GM23338 (cell line): Measurements from ENCODE around the gene AP2A2. TPM values are rescaled to one million over a fixed set of nuclear protein-coding genes. Genes with fewer than 3 reads are reported as not detected.
A peak's percentile ranks its signal among the peaks of the same experiment; 100 is the strongest.

Experiments
- ATAC-seq: fragments of 200-7000 bp; cut with Tn5 transposase; 3 replicates; pipeline ENCODE4 v1.9.1; 2020
- DNase-seq: peaks from one replicate; pipeline ENCODE4 v3.0.0-alpha.2; 2015; ENCODE audit warnings: low spot score
- H2AFZ ChIP-seq: fragments of 200-600 bp; sonication (generic); 2 replicates; pipeline ENCODE4 v1.8.0; 2016; ENCODE audit warnings: antibody characterized with exemption, mild to moderate bottlenecking, moderate library complexity
- H3F3A ChIP-seq: fragments of 200-600 bp; sonication (generic); replicated peaks from 2 replicates; pipeline ENCODE4 v1.8.0; 2017; ENCODE audit warnings: antibody characterized with exemption, mixed run types, low read depth
- H3K27ac ChIP-seq: fragments of 200-600 bp; sonication (generic); 2 replicates; pipeline ENCODE4 v1.6.1; 2016; ENCODE audit warnings: low read depth
- H3K27me3 ChIP-seq: fragments of 200-600 bp; sonication (generic); 2 replicates; pipeline ENCODE4 v1.8.0; 2016; ENCODE audit warnings: mild to moderate bottlenecking, mixed run types, moderate library complexity; ENCODE audit not compliant: insufficient read depth
- H3K36me3 ChIP-seq: fragments of 200-600 bp; sonication (generic); 2 replicates; pipeline ENCODE4 v1.8.0; 2016; ENCODE audit warnings: mild to moderate bottlenecking; ENCODE audit not compliant: insufficient read depth
- H3K4me1 ChIP-seq: fragments of 200-600 bp; sonication (generic); 2 replicates; pipeline ENCODE4 v1.8.0; 2016; ENCODE audit warnings: mild to moderate bottlenecking, moderate library complexity; ENCODE audit not compliant: insufficient read depth
- H3K4me2 ChIP-seq: fragments of 200-600 bp; sonication (generic); 2 replicates; pipeline ENCODE4 v1.7.1; 2017; ENCODE audit warnings: mixed run types
- H3K4me3 ChIP-seq: fragments of 200-600 bp; sonication (generic); 2 replicates; pipeline ENCODE4 v1.6.1; 2016; ENCODE audit warnings: mixed run types
- H3K79me2 ChIP-seq: fragments of 200-600 bp; sonication (generic); replicated peaks from 2 replicates; pipeline ENCODE4 v1.8.0; 2017; ENCODE audit warnings: mild to moderate bottlenecking; ENCODE audit not compliant: insufficient read depth
- H3K9me2 ChIP-seq: fragments of 200-600 bp; sonication (generic); 2 replicates; pipeline ENCODE4 v1.8.0; 2017; ENCODE audit not compliant: insufficient read depth
- H4K20me1 ChIP-seq: fragments of 200-600 bp; sonication (generic); replicated peaks from 2 replicates; pipeline ENCODE4 v1.8.0; 2017; ENCODE audit warnings: mild to moderate bottlenecking; ENCODE audit not compliant: insufficient read depth
- H3K27ac Mint-ChIP-seq: 2 replicates; pipeline ENCODE4 v1.8.0; 2020; ENCODE audit warnings: inconsistent platforms, mild to moderate bottlenecking, moderate library complexity, mixed read lengths
- H3K27me3 Mint-ChIP-seq: 3 replicates; pipeline ENCODE4 v1.8.0; 2022; ENCODE audit warnings: low read depth, mild to moderate bottlenecking, moderate library complexity, mixed read lengths, inconsistent platforms; ENCODE audit not compliant: insufficient read depth, poor library complexity
- H3K36me3 Mint-ChIP-seq: 3 replicates; pipeline ENCODE4 v1.8.0; 2021; ENCODE audit warnings: low read depth, mild to moderate bottlenecking, inconsistent platforms, moderate library complexity, mixed read lengths
- H3K4me1 Mint-ChIP-seq: 3 replicates; pipeline ENCODE4 v1.8.0; 2020; ENCODE audit warnings: mild to moderate bottlenecking, inconsistent platforms, mixed read lengths
- H3K4me3 Mint-ChIP-seq: 3 replicates; pipeline ENCODE4 v1.8.0; 2021; ENCODE audit warnings: moderate library complexity, mild to moderate bottlenecking, inconsistent platforms, mixed read lengths
- H3K9me3 Mint-ChIP-seq: 3 replicates; pipeline ENCODE4 v1.8.0; 2020; ENCODE audit warnings: moderate library complexity, mild to moderate bottlenecking, inconsistent platforms, mixed read lengths
- EZH2phosphoT487 ChIP-seq: fragments of 200-600 bp; sonication (generic); IDR thresholded peaks from one replicate; pipeline ENCODE4 v1.8.1; 2018; ENCODE audit warnings: antibody characterized with exemption; ENCODE audit not compliant: unreplicated experiment
- NANOG ChIP-seq: IDR thresholded peaks from 2 replicates; pipeline ENCODE4 v1.6.1; 2016; ENCODE audit warnings: antibody characterized with exemption, borderline replicate concordance
- POLR2AphosphoS5 ChIP-seq: IDR thresholded peaks from 2 replicates; pipeline ENCODE4 v1.6.1; 2016; ENCODE audit warnings: antibody characterized with exemption, low read depth
- STAT1 ChIP-seq: IDR thresholded peaks from one replicate; pipeline ENCODE4 v1.6.1; 2016; ENCODE audit warnings: antibody characterized with exemption; ENCODE audit not compliant: unreplicated experiment
- ZNF331 ChIP-seq: fragments of 250-450 bp; sonication (Bioruptor Pico); IDR thresholded peaks from 2 replicates; pipeline ENCODE4 v1.5.0; 2020; ENCODE audit warnings: low read depth, mild to moderate bottlenecking, moderate library complexity
- polyA plus RNA-seq: library from polyadenylated mRNA; unstranded; fragments of >200 nt; fragmentation: Nextera tagmentation; extraction: Ambion mirVana; gene quantifications from 2 replicates; pipeline ENCODE4 v1.2.1, GENCODE V29; 2016
- total RNA-seq: library from RNA; depleted of rRNA; stranded (reverse); fragments of >200 nt; shearing (Covaris generic); gene quantifications from 2 replicates; pipeline ENCODE4 v1.2.3, GENCODE V29; 2014
- TF ChIP-seq, protein P1 (sequence below), 2 experiments: fragments of 200-600 bp in 1 of 2; sonication (generic) in 1 of 2; conservative IDR thresholded peaks; 2 replicates each; pipeline versions ENCODE4 v1.5.1 to v1.6.1; 2016 to 2017; ENCODE audit warnings: antibody characterized with exemption in 2 of 2, low read depth in 2 of 2, mild to moderate bottlenecking in 2 of 2, moderate library complexity in 1 of 2
- TF ChIP-seq, protein P2 (sequence below): IDR thresholded peaks from one replicate; pipeline ENCODE4 v1.6.1; 2018; ENCODE audit warnings: antibody characterized with exemption; ENCODE audit not compliant: unreplicated experiment
- TF ChIP-seq, protein P3 (sequence below): IDR thresholded peaks from 2 replicates; pipeline ENCODE4 v1.6.1; 2016; ENCODE audit warnings: antibody characterized with exemption

AP2A2 gene
- total and polyA plus RNA-seq, 2 experiments from 2014 or later, result 23.7 to 47.5 TPM

DNA sequence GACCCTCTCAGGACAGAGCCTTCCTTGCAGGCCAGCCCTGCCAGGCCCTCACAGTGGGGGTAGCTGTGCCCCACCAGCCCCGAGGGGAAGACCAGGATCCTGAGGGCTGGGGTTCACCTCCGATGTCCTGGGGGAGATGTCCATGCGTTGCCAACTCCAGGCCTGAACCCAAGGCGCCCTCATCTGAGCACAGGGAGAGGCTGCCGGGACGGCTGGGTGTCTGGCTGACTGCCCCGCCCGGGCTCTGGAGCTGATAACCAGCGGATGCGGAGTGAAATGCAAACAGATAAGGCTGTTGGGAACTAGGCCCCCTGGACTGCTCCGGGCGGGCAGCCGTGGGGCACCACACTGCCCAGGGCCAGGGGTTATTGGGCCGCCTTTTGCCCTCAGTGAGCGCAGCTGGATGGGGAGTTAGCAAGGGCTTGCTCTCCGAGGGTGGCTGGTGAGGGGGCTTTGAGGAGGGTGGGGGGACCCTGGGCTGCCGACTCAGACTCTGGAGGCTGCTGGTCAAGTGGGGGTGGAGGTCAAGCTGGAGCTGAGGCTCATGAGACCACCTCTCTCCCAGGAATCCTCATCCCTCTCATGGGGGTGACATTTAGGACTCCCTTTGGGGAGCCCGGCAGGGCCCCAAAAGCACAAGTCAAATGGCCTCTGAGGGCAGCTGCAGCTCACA is 116.4 kb downstream of the AP2A2 start:
- Histone ChIP-seq H3K4me1 (no peaks in the 10 kb centered on the region), H3K9me2 (no peaks in the 10 kb centered on the region), H3K79me2 (no peaks in the 10 kb centered on the region), H3F3A (no peaks in the 10 kb centered on the region), H3K27me3 (no peaks in the 10 kb centered on the region), H2AFZ (no peak overlapping the region), H4K20me1 (no peaks in the 10 kb centered on the region), H3K36me3 (no peaks in the 10 kb centered on the region), H3K27ac (no peak overlapping the region), H3K4me2 (no peak overlapping the region), H3K4me3 (no peak overlapping the region)
- Mint-ChIP-seq H3K4me1 (no peaks in the 10 kb centered on the region), H3K9me3 (peaks cover 2% of the 10 kb centered on the region; the same call in 2 of the 3 replicates), H3K36me3 (no peaks in the 10 kb centered on the region; the same call in 2 of the 3 replicates), H3K4me3 (no peak overlapping the region), H3K27ac (no peak overlapping the region), H3K27me3 (peaks cover 5% of the 10 kb centered on the region)
- DNase-seq, result no peak
- ATAC-seq, result no peak
- TF ChIP-seq, protein P1, sequence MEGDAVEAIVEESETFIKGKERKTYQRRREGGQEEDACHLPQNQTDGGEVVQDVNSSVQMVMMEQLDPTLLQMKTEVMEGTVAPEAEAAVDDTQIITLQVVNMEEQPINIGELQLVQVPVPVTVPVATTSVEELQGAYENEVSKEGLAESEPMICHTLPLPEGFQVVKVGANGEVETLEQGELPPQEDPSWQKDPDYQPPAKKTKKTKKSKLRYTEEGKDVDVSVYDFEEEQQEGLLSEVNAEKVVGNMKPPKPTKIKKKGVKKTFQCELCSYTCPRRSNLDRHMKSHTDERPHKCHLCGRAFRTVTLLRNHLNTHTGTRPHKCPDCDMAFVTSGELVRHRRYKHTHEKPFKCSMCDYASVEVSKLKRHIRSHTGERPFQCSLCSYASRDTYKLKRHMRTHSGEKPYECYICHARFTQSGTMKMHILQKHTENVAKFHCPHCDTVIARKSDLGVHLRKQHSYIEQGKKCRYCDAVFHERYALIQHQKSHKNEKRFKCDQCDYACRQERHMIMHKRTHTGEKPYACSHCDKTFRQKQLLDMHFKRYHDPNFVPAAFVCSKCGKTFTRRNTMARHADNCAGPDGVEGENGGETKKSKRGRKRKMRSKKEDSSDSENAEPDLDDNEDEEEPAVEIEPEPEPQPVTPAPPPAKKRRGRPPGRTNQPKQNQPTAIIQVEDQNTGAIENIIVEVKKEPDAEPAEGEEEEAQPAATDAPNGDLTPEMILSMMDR (conservative IDR thresholded peaks at IDR 0.05; ENCODE audit: low read depth in 2 of 2), result peak in 1 of 2 experiments; percentile 16; a peak in 1 of 4 replicates
- TF ChIP-seq, protein P2, sequence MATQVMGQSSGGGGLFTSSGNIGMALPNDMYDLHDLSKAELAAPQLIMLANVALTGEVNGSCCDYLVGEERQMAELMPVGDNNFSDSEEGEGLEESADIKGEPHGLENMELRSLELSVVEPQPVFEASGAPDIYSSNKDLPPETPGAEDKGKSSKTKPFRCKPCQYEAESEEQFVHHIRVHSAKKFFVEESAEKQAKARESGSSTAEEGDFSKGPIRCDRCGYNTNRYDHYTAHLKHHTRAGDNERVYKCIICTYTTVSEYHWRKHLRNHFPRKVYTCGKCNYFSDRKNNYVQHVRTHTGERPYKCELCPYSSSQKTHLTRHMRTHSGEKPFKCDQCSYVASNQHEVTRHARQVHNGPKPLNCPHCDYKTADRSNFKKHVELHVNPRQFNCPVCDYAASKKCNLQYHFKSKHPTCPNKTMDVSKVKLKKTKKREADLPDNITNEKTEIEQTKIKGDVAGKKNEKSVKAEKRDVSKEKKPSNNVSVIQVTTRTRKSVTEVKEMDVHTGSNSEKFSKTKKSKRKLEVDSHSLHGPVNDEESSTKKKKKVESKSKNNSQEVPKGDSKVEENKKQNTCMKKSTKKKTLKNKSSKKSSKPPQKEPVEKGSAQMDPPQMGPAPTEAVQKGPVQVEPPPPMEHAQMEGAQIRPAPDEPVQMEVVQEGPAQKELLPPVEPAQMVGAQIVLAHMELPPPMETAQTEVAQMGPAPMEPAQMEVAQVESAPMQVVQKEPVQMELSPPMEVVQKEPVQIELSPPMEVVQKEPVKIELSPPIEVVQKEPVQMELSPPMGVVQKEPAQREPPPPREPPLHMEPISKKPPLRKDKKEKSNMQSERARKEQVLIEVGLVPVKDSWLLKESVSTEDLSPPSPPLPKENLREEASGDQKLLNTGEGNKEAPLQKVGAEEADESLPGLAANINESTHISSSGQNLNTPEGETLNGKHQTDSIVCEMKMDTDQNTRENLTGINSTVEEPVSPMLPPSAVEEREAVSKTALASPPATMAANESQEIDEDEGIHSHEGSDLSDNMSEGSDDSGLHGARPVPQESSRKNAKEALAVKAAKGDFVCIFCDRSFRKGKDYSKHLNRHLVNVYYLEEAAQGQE, result no peak

DNA sequence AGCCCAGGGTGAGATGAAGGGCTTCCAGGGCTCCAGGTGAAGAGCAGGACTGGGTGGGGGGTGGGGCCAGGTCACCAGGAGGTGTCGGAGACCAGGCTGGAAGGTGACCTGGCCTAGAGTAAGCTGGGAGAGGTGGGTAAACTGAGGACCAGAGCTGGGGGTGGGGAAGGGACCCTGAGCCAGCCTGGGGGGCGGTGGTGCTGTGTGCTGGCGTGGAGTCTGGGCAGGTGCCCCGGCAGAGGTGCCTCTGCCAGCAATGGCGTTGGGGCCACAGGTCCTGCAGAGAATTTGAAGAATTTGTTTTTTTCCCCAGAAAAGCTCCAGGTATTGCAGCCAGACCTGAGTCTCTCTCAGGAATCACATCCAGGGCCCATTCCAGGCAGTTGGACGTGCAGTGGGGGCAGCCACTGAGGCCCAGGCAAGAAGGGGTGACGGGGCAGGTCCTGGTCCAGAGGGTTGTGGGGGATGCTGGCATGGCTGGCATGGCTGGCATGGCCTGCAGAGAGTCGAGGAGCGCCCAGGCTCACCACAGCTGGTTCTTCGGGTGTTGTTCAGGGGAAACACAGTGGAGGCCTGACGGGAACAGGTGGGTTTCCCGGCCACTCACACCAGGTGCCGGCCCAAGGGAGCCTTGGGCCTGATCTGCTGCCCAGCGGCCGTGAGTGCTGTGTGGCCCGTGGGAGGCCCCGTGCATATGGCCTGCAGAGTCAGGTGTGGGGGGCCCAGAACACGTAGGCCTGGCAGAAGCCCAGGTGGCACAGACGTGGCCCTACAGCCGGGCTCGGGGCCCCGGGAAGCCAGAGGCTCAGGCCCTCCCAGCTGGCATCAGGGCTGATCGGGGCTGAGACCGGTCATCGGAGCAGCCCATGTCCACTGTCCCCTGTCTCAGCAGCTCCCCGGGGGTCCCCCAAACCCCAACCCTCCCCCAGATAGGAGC is 117.2 kb downstream of the AP2A2 start:
- ATAC-seq, result no peak
- H3K36me3 Mint-ChIP-seq, result no peaks in the 10 kb centered on the region; the same call in 2 of the 3 replicates
- Histone ChIP-seq H2AFZ (no peak overlapping the region), H3K9me2 (no peaks in the 10 kb centered on the region), H3K36me3 (no peaks in the 10 kb centered on the region), H4K20me1 (no peaks in the 10 kb centered on the region), H3K4me1 (no peaks in the 10 kb centered on the region), H3K79me2 (no peaks in the 10 kb centered on the region), H3K27ac (no peak overlapping the region), H3K27me3 (no peaks in the 10 kb centered on the region), H3F3A (no peaks in the 10 kb centered on the region), H3K4me2 (no peak overlapping the region), H3K4me3 (no peak overlapping the region)
- no peak for DNase-seq
- peaks cover 2% of the 10 kb centered on the region; the same call in 2 of the 3 replicates for H3K9me3 Mint-ChIP-seq
- H3K4me3 Mint-ChIP-seq, result no peak overlapping the region
- no peaks in the 10 kb centered on the region for H3K4me1 Mint-ChIP-seq
- H3K27ac Mint-ChIP-seq, result no peak overlapping the region
- peaks cover 11% of the 10 kb centered on the region for H3K27me3 Mint-ChIP-seq
- TF ChIP-seq STAT1, result no peak
- no peak for TF ChIP-seq NANOG
- no peak for TF ChIP-seq EZH2phosphoT487
- TF ChIP-seq, protein P3, sequence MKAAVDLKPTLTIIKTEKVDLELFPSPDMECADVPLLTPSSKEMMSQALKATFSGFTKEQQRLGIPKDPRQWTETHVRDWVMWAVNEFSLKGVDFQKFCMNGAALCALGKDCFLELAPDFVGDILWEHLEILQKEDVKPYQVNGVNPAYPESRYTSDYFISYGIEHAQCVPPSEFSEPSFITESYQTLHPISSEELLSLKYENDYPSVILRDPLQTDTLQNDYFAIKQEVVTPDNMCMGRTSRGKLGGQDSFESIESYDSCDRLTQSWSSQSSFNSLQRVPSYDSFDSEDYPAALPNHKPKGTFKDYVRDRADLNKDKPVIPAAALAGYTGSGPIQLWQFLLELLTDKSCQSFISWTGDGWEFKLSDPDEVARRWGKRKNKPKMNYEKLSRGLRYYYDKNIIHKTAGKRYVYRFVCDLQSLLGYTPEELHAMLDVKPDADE, result no peak
- TF ChIP-seq, protein P2, result no peak
- no peak for TF ChIP-seq POLR2AphosphoS5
- TF ChIP-seq, protein P1 (conservative IDR thresholded peaks at IDR 0.05; ENCODE audit: low read depth in 2 of 2), result no peak
- TF ChIP-seq ZNF331, result no peak
